GM18507 (cell line): ENCODE results near the gene KRTAP16-1.

Source experiments
- DNase-seq: peaks from one replicate; pipeline ENCODE4 v3.0.0; 2011; ENCODE audit warnings: low read depth; ENCODE audit not compliant: insufficient read length; ENCODE audit errors: extremely low spot score
- FAIRE-seq: peaks from 2 replicates; lab custom pipeline; 2011; peaks lifted over from hg19 to GRCh38; lab: Jason Lieb, UNC

Gene KRTAP16-1

DNA sequence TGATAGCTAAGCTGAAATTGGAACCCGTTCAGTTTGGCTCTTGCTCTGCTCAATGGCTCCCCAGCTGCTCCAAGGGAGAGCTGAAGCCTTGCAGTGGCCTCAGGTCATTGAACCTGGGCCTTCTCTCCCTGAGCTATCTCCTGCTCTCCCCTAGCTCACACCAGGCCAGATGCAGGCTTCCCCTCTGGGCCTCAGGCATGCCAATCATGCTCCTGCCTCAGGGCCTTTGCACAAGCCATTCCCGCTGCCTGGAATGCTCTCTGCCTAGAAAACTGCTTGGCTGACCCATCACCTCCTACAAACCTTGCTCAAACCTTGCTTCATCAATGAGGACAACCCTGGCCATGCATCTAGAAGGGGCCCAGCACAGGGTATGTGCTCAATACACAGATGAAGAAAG lies 23.1 kb upstream of the KRTAP16-1 start:
- DNase-seq: no peak
- no peak for FAIRE-seq

DNA sequence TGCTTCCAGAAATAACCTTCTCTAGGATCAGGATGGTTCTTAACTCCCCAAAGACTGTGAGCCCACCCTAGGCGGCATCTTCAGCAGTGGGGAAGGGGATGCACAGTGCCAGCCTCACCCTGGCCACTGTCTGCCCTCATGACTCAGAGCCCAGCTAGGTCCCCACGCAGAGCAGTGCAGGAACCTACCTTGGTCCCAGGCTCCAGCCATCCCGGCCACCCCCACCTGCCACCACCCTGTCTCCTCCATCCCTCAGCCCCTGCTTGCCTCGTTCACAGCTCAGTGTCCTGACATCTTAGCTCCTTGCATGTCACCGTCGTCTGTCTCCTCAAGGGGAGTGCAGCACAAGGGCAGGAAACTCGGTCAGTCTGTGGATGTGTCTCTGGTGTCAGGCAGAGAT lies 22.5 kb upstream of the KRTAP16-1 start:
- no peak for FAIRE-seq
- no peak for DNase-seq

DNA sequence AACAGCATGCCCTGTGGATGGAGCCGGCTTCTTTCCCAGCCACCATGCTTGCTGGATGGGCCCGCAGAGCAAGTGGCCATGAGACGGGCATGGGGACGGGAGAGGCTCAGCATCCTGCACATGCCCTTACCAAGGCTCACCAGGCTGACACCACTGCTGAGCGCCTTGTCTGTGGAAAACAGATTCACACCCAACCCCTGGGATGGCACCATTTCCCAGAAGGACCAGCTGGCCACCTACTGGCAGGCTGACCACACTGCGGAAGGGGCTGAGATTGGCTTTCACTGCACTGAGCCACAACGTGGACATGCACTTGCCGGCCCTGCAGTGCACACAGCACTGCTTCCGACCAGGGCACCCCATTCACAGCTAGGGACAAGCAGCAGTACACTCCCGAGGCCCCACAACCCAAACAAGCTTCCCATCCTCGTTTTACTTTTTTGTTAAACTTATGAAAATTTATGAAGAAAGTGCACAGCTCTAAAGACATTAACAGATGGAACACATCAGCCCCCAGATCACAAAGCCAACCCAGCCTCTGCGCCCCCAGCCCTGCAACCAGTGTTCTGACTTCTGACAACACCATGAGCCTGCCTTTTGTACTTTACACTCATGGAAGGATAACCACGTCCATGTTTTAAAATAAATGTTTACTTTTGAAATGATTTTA lies 20.3 kb upstream of the KRTAP16-1 start:
- DNase-seq (no peak), FAIRE-seq (peak; percentile 18)

DNA sequence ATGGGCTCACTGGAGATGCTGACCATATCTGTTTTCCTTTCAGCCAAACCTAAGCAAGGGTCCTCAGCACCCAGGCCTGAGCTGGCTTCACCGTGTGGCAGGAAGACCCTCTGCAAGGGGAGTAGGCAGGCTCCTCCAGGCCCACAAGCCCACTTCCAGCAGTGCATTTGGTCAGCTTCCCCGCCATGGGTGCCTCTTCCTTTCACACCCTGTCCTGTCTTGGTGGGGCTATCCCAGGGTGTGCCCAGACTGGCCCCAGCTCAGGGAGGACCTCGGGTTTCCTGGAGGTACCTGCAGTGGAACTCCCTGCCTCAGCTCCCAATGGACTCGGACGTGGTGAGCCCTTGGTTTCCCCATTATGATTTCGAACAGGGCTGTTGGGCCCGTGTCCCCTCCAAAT lies 19.1 kb upstream of the KRTAP16-1 start:
- DNase-seq (no peak), FAIRE-seq (no peak)

DNA sequence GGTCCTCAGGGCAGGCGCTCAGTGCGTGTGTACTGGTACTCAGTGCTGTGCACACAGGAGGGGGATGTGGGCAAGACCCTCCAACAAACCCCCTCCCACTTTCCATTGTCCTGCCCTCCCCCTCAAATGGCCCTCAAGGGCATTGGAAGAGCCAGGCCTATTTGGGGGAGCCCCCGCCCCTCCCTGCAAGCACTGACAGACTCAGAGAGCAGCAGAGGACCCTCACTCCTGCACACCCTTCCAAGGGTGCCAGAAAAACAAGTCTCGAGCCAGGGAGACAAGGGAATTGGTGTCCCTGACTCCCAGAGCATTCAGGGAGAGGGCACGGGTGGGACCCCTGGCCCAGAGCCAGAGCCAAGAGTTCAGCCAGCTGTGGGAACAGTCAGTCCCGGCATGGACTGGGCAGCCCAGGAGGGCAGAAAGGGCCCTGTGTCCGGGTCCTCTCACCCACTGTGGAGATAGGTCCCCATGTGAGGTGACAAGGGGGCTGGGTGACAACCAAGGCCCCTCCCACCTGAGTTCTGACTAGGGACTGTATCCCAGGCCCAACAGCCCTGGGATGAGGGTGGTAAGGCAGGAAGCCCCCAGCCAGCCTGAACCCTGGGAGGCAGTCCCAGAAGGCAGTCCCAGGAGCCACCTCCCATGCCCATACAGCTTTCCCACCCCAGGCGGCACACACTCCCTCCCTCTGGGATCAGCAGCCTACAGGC lies 18.5 kb upstream of the KRTAP16-1 start:
- FAIRE-seq: no peak
- DNase-seq: no peak

DNA sequence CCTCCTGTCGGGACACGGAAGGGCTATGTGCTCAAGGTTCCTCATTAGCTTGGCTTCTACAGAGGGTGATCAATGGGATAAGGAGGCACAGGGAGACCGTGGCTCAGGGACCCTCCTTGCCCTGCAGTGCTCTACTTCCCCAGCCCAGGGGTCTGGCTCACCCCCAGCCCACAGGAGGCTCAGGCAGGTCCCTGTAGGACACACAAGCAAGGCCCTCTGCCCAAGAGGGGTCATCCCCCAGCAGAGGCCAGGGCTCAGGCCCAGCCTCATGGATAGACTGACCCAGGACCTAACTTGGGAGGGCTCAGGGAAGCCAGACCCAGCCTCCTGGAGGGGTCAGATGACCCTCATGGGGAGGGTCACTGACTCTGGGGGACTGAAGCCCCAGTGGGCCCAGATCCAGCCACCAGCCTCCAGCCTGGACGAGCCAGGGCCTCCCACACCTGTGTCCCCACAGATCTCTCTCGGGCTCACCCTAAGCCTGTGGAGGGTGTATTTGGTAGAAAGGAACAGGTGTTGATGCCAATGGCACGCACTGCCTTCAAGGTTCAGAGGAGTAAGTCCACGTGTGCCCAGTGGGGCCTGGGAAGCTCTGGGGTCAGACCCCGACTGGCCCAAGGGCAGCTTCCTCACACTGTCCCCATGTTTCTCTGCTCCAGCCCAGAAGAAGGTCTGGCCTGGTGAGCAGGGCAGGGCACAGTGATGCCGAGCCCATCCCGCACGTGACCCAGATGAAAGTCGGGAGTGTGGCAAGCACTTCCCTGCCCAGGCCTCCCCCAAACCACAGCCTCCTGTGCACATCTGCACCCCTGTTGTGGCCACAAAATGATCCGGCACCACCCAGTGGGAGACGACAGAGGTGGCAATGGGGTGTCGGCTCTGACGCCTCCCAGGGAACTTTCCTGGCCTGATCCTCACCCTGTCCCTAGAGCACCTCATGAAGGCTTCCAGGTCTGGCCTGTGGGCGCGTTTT lies 17.4 kb upstream of the KRTAP16-1 start:
- DNase-seq (no peak), FAIRE-seq (no peak)

DNA sequence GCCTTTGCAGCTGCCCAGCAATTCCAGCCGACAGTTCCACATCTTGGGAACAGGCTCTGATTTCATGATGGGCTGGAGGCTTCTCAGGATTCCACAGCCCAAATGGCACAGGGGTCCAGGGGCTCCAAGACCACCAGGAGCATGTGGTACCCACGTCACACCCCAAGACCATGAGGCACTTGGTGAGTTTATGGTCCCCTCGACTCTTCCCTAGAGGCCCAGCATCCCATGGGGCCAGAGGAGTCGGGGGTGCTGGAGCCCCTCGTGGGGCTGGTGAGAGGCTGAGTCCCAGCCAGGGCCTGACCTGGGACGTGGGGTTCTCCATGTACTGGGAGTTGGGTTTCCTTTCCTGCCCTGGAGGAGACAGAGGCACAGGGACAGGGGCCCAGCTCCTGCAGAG lies 16.5 kb upstream of the KRTAP16-1 start:
- FAIRE-seq (no peak), DNase-seq (no peak)

DNA sequence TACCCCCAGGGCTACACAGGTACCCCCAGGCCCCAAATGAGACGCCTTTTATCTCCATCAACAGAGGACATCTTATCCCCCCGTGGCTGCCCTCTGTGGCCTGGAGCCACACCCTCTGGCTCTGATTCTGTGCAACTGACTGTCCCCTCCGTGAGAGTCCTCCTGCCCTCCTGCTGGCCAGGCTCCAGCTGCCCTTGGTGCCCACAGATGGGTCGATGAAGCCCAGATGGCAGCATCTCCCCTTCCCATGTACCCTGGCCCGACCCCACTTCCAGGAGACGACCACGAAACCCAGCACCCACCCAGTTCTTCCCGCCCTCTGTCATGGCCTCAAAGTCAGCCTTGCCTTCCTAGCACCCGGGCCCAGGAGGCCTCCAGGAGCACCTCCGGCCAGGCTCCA lies 16.0 kb upstream of the KRTAP16-1 start:
- DNase-seq (no peak), FAIRE-seq (no peak)

DNA sequence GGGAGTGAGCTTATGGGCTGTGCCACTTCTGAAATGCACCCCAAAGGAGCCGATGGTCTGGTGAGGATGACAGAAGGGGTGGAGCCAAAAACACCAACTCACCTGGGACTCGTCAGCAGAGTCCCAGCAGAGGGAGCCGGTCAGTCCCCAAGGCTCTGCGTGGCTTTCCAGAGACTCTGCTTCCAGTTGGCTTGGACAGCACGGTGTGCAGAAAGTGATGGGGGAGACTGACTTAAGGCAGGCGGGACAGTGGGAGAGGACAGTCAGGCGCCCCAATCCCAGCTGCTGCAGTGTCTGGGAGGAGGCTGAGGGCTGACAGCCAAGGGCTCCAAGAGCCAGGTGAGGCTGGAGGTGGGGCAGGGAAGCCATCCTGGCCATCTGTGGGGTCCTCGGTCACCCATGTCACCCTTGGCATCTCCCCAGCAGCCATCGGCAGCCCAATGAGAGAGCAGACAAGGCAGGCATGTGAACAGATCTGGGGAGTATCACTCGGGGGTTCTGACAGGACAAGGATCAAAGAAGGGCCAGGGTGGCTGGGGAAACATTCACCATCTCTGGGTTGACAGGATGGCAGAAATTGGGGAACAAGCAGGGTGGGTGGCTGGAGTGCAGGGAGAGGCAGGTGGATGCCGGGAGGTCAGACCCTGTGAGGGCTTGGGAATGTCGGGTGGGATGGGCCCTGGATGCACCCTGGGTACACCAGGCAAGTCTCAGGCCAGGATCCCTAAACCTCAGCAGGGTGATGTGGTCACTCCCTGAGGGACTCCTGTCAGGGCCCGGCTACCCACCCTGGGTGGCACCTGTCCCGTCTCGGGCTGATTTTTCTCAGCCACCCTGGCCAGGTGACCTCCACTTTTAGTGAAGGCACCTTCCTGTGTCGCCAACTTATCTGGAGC lies 15.3 kb upstream of the KRTAP16-1 start:
- DNase-seq (no peak), FAIRE-seq (no peak)

DNA sequence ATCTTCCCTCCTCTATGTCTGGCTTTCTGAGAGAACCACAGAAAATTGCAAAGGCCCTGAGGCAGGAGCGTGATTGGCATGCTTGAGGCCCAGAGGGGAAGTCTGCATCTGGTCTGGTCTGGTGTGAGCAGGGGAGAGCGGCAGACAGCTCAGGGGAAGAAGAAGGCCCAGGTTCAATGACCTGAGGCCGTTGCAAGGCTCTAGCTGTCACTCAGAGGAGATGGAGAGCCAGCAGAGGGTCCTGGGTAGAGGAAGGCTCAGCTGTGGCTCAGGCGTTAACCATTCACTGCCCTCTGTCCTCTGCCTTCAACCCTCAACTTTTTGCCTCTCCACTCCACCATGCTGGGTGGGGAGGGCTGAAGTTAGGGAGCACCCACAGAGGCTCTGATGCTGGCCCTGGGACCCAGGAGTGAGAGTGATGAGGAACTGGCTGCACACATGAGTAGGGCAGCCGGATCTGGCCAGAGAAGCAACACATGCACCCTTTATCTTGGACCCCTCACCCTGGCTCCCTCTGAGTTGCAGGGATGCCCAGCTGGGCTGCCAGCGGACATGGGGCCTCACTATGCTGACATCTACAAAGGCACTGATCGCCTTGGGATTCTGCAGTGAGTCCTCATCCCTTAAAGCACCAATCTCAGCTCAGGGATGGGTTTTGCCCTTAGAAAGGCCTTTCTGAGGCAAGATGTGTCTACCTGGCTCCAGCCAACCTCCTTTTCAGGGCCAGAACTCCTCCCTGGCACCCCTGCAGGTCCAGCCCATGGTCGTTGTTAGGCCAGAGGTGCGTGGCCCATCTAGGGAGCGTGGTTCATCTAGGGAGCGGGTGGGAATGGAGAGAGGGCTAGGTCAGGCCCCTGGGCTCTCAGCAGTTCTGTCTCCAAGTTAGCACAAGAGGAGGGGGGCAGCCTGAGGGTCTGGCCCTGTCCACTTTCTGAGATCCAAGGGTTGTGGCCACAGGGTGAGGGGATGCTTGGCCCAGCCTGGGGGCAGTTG lies 14.1 kb upstream of the KRTAP16-1 start:
- FAIRE-seq (no peak), DNase-seq (no peak)

DNA sequence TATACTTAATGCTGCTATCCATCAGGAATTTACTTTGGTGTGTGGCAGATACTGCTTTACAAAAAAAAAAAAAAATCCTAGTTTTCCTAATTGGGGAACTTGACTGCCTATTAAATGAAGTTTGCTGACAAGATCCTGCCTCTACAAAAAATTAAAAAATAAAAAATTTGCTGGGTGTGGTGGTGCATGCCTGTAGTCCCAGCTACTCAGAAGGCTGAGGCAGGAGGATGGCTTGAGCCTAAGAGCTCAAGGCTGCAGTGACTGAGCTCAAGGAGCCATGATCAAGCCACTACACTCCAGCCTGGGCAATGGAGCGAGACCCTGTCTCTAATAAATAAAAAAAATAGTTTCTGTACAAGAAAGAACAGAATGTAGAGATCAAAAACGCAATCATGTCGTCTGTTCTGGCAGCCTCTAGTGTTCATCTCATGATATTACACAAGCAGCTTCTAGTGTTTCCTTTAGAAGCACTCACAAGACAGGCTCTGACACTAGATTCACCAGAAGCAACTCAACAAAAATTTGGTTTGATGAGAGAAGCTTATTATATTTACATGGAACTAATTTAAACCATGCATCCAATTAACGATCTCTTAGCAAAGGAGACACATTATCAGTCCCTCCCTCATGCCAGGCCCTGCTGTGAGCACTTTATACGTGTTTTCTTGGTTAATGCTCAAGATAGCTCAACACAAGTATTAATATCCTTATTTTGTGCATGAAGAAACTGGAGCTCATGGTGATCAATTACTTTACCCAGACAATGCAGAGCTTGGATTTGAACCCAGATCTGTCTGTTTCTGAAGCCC lies 13.2 kb upstream of the KRTAP16-1 start:
- DNase-seq: no peak

DNA sequence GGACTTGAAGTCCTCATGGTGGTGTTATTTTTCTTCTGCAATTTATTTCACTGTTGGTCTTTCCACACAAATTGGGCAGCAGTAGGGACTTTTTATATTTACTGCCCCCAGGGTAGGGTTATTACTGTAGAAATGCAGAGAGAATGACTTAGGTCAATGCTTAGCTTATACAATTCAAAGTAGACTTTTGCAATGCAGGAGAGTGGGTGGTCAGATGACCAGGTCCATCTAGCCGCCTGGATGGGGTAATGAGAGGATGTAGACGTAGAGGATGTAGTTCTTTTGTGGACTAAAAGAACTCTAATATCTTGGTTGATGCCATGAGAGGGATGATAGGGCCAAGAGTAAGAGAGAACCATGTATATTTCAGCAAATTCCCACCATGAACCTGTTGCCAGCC lies 9.1 kb upstream of the KRTAP16-1 start:
- FAIRE-seq: no peak

More for the DNA sequence above, 13.2 kb upstream of the KRTAP16-1 start:
- FAIRE-seq: peak; percentile 79

DNA sequence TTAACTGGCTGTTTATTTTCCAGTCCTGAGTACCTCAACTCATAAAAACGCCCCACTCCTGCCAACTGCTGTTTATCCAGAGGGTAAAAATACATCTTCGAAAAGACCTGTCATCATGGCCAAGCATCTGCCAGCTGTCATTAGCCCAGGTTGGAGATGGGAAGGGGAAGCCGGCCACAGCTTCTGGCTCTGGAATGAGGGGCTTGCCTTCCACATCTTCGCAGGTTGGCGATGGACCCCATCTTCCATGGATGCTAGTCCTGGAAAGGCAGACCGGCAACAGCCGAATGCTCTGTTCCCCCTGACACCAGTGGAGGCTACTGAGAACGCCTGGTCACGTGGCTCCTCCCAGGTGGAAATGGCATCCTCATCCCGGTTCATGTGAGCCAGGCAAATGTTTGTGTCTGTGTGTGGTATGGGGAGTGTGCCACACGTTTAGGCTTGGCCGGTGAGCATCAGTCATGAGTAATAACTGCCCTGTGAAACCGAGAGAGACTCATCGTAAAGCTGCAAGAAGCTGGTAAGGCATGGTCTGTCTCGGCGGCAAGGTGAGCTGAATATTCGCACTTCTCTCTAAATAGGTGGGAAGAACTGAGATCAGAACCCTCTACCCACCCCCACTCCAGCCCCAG lies 6.8 kb upstream of the KRTAP16-1 start:
- DNase-seq: no peak
- no peak for FAIRE-seq

More for the DNA sequence above, 9.1 kb upstream of the KRTAP16-1 start:
- DNase-seq: no peak

DNA sequence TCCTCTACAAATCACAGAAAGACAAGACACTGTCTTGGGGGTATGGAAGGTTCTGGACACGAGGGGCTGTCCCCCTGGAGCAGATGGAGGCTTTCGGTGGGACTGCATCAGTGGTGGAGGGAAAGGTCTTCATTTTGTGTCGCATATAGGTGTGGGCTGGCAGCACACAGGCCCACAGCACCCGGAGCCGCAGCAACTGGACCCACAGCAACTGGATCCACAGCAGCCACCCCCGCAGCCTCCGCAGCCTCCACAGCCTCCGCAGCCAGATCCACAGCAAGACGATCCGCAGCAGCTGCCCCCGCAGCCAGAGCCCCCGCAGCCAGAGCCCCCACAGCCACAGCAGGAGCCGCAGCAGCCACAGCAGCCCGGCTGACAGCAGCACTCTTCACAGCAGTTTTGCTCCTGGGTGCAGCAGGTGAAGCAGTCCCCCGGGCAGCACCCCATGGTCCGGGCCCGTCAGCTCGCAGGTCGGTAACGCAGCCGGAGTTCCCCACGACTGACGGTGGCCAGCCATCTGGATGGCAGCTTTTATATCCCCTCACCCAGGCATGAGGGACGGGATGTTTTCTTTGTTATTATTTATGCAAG lies 6.2 kb upstream of the KRTAP16-1 start, which contains the start of gene KRTAP17-1:
TSS of gene KRTAP17-1 (minus strand) at position 507 of the 591 bp plus-strand sequence. CDS start at position 447, 60 bp downstream.
- FAIRE-seq: no peak
- no peak for DNase-seq

DNA sequence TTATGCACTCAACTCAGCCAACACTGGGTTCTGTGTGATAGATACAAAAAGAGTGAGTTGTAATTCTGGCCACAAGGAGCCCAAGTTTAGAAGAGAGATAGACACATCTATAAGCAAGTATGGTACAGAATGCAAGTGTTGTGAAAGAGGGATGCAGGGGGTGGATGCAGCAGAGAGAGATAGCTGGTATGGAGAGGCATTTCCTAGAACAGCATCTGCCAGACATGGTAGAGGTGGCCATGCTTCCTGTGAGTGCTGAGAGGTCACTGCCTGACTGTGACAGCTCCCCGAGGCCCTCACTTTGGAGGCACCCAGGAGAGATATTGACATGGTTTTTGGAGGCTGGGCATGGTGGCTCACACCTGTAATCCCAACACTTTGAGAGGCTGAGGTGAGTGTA lies 2.0 kb upstream of the KRTAP16-1 start:
- FAIRE-seq (no peak), DNase-seq (no peak)

DNA sequence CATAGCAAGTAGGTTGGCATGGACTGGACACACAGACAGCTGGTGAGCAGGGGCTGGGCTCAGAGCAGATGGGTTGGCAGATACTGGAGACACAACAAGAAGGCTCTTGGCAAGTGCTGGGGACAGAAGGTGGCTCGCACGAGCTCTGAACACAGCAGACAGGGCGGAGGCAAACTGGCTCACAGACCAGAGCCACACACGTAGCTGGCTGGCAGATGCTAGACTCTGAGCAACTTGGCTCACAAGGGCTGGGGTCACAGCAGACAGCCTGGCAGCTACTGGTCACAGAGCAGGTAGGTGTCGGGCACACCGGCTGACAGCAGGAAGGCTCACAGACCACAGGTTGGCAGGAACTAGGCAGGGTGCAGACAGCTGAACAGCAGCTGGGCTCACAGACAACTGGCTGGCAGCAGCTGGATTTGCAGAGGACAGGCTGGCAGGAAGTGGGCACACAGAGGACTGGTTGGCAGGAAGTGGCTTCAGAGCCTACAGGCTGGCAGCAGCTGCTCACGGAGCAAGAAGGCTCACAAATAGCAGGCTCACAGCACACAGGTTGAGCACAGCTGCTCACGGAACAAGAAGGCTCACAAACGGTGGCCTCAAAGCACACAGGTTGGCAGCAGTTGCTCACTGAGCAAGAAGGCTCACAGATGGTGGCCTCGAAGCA lies 725 bp downstream of the KRTAP16-1 start:
- no peak for DNase-seq

More for the DNA sequence above, 725 bp downstream of the KRTAP16-1 start:
- FAIRE-seq: peak; percentile 63
